HG03571 (cell line): ENCODE results near the gene PRRC2B.
"Not testable (repeated sequence)": the region's sequence is repeated elsewhere in the genome, so short reads cannot be mapped to it uniquely, and the experiment has no call there.

Experiments
- ATAC-seq: cut with Tn5 transposase; IDR thresholded peaks from one replicate; pipeline ENCODE4 v1.9.1; 2021; ENCODE audit not compliant: unreplicated experiment

The PRRC2B gene

DNA sequence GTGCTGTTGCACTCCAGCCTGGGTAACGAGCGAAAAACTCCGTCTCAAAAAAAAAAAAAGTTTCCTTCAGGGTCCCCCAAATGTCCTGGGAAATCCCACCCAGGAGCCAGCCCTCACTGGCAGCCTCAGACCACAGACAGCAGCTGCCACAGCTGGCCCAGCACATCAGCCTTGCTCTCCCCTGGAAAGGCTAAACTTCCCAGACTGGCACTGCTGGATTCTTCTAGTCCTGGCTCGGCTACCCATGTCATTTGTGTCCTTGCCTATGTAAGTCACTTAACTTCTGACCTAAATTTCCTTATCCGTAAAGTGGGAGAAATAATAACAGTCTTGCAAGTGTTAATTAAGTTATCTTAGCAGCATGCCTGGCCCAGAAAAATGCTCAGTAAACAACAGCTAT lies 8.6 kb upstream of the PRRC2B start:
- ATAC-seq = no peak

DNA sequence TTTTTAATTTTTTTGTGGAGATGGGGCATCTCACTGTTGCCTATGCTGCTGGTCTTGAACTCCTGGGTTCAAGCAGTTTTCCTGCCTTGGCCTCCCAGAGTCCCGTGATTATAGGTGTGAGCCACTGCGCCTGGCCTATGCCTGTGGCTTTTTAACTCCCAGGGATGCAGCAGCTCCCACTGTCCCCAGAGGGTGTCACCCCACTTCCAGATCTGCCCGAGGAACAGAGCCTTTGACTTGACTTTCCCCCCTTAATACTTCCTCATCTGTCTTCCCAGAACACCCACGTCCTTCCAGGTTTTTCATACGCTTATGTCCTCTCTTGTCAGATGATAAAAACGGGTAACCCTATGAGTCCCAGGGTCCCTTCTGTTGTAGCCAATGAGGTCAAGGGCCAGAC lies 7.6 kb upstream of the PRRC2B start:
- no peak for ATAC-seq

- ATAC-seq = no peak
These were observed 6.5 kb upstream of the PRRC2B start for GRCh38 chr9:131387394-131387793.

DNA sequence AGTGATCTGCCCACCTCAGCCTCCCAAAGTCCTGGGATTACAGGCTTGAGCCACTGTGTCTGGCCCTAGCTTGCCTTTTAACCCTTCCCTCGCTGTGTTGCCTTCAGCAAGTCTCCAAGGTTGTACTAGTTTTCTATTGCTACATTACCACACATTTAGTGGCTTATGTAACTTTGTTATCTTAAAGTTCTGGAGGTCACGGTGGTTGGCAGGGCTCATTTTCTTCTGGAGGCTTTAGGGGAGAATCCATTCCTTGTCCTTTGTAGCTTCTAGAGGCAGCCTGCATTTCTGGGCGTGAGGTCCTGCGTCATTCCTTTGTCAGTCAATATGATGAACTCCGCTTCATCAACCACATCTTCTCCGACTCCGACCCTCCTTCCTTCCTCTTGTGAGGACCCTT lies 2.9 kb upstream of the PRRC2B start:
- ATAC-seq = no peak

DNA sequence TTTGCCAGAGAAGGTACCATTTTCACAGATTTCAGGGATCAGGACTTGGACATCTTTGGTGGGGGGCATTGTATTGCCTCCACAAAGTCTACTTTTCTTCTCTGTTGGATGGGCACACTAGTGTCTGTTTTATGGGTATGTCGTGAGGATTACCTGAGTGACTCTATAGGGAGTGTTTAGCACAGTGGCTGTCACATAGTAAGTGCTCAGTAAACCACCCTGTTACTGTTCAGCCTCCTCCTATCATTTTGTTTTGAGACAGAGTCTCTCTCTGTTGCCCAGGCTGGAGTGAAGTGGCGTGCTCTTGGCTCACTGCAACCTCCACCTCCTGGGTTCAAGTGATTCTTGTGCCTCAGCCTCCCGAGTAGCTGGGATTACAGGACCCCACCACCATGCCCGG lies 2.4 kb upstream of the PRRC2B start:
- no peak for ATAC-seq

- ATAC-seq = no peak
These were observed 724 bp downstream of the PRRC2B start for GRCh38 chr9:131394464-131395156.

DNA sequence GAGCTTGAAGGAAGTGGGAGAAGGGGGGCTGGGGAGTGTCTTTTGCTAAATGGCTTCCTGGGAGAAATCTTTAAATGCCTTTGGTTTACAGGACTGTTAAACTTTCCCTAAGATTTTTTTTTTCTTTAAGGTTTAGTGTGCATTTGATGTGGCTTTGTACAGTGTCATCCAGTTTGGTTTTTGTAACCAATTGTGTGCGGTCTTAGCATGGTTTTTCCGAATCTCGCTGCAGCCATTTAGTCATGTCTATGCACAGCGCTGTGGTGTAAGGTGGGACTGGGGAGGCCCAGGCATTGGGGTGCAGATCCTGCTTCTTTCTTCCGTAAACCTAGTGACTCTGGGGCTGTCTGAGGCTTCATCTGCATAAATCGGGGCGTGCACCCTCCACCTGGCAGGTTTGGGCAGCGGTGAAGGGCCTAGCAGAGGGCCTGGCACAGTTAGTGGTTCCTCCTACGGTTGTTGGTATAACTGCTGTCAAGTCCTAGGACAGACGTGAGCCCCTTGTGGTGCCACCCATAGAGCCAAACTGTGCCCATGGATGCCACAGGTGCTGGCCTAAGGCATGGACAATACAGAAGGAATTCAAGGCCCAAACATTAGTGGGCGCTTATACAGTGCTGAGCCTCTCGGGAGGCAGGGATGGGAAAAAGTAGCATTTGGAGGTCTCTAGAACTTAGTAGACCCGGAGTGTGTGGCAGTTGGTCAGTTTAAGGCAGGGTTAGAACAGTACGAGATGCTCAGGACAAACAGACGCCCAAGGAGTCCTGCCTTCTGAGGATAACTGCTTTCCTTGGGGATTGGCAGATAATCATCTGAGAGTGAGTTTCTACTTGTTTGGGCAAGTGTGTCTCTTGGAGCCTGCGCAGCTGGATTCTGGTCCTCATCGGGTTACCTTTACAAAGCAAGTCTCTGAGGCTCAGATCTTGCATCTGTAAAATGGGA lies 1.5 kb downstream of the PRRC2B start:
- ATAC-seq = no peak

DNA sequence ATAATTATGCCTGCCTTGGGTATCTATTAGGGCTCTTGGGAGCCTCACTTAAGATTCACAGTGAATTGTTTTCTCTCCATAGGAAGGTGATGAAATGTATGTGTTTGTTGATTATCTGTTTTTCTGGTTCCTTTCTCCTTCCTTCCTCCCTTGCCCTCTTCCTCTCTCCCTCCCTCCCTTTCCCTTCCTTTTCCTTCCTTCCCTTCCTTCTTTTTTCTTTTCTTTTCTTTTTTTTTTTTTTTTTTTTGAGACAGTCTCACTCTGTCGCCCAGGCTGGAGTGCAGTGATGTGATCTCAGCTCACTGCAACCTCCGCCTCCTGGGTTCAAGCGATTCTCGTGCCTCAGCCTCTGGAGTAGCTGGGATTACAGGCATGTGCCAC lies 2.2 kb downstream of the PRRC2B start:
- ATAC-seq = not testable (repeated sequence)

DNA sequence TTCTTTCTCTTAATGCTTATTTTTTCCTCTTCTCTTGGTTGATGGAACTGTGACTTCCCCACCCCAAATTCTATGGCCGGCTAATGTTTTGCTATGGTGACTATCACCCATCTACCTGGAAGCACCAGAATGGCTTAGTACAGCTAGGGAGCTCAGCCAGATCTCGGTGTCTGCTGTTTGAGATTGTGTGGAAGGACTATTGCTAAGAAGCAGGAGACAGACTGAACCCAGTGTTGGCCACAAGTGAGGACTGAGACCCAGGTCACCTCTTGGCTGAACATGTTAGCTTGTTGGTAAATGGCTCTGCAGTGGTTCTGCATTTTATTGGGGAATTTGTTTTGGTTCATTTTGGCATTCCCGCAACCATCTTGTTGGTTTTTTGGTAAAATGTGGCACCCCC lies 2.7 kb downstream of the PRRC2B start:
- no peak for ATAC-seq

GRCh38 chr9:131397100-131397790 lies 3.4 kb downstream of the PRRC2B start:
- ATAC-seq = no peak

DNA sequence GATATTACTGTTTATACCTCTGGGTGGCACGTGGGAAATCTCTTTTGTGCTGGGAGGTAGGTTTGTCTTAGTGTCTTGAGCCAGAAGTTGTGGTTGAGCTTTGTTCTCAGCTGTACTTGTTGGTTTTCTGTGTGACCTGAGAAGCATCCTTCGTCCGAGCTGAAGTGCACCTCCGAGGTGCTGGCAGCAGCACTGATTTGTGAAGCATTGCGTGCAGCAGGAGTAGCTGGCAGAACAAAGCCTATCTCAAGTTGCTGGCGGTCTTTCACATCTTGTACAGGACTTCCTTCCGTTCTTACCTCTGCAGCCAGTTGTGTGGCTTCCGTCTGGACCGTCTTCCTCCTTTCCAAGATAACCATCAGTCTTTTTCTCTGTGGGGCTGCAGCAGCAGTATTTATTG lies 4.3 kb downstream of the PRRC2B start:
- ATAC-seq = no peak

DNA sequence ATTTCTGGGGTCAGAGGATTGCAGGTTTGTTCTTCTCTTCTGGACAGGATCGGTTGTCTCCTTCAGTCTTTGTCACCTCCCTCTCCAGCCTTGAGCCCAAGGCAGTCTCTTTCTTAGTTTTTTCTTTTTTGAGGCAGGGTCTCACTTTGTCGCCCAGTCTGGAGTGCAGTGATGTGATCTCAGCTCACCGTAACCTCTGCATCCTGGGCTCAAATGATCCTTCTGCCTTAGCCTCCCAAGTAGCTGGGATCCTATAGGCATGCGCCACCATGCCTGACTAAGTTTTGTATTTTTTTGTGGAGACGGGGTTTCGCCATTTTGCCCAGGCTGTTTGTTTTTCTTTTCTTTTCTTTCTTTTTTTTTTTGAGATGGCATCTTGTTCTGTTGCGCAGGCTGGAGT lies 6.1 kb downstream of the PRRC2B start:
- no peak for ATAC-seq

GRCh38 chr9:131400627-131401026 lies 6.7 kb downstream of the PRRC2B start:
- ATAC-seq = no peak

DNA sequence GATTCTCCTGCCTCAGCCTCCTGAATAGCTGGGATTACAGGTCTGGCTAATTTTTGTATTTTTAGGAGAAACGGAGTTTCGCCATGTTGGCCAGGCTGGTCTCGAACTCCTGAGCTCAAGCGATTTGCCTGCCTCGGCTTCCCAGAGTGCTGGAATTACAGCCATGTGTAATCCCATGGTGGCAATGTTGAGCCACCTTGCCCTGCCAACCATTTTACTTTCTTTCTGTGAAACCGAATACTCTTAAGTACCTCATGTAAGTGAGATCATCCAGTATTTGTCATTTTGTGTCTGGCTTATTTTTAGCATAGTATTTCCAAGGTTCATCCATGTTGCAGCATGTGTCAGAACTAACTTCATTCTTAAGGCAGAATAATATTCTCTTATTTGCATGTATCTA lies 8.2 kb downstream of the PRRC2B start:
- no peak for ATAC-seq

- no peak for ATAC-seq
These were observed 9.0 kb downstream of the PRRC2B start for GRCh38 chr9:131402738-131403492.

GRCh38 chr9:131403493-131403773 lies 9.5 kb downstream of the PRRC2B start:
- no peak for ATAC-seq

- no peak for ATAC-seq
These were observed 10.7 kb downstream of the PRRC2B start for GRCh38 chr9:131404581-131404980.

- no peak for ATAC-seq
These were observed 11.1 kb downstream of the PRRC2B start for GRCh38 chr9:131404987-131405386.

GRCh38 chr9:131405428-131405827 lies 11.5 kb downstream of the PRRC2B start:
- no peak for ATAC-seq

GRCh38 chr9:131405858-131406537 lies 12.1 kb downstream of the PRRC2B start:
- no peak for ATAC-seq
